ACC112 (cell line): Measurements from ENCODE around the gene SRBD1.
A peak's percentile ranks its signal among the peaks of the same experiment; 100 is the strongest.

Experiments
- H2AFZ ChIP-seq: fragments of 200-600 bp; sonication (generic); one replicate; pipeline ENCODE4 v1.6.0; 2017; ENCODE audit warnings: antibody characterized with exemption, low read length; ENCODE audit not compliant: unreplicated experiment
- H3K27ac ChIP-seq: fragments of 200-600 bp; sonication (generic); 2 replicates; pipeline ENCODE4 v1.5.1; 2014; ENCODE audit warnings: low read depth, mild to moderate bottlenecking, antibody characterized with exemption, low read length, moderate library complexity
- H3K27me3 ChIP-seq: fragments of 200-600 bp; sonication (generic); 2 replicates; pipeline ENCODE4 v1.6.1; 2014; ENCODE audit warnings: mild to moderate bottlenecking, antibody characterized with exemption, low read length, moderate library complexity, mixed read lengths; ENCODE audit not compliant: insufficient read depth
- H3K36me3 ChIP-seq: fragments of 200-600 bp; sonication (generic); 2 replicates; pipeline ENCODE4 v1.6.1; 2016; ENCODE audit warnings: mild to moderate bottlenecking, antibody characterized with exemption, low read length, moderate library complexity, mixed read lengths; ENCODE audit not compliant: insufficient read depth
- H3K4me1 ChIP-seq: fragments of 200-600 bp; sonication (generic); one replicate; pipeline ENCODE4 v1.6.1; 2016; ENCODE audit warnings: low read length, mixed read lengths; ENCODE audit not compliant: insufficient read depth, unreplicated experiment, control insufficient read depth
- H3K4me3 ChIP-seq: fragments of 200-600 bp; sonication (generic); 2 replicates; pipeline ENCODE4 v1.5.1; 2014; ENCODE audit warnings: mild to moderate bottlenecking, low read depth, low read length
- H3K79me2 ChIP-seq: fragments of 200-600 bp; sonication (generic); one replicate; pipeline ENCODE4 v1.6.0; 2016; ENCODE audit warnings: low read length; ENCODE audit not compliant: control insufficient read depth, unreplicated experiment, insufficient read depth

The SRBD1 gene

GRCh38 chr2:45379399-45380087, 231.5 kb downstream of the SRBD1 start:
- H3K79me2 ChIP-seq = no peaks in the 10 kb centered on the region
- no peaks in the 10 kb centered on the region for H3K36me3 ChIP-seq
- H3K4me1 ChIP-seq = peaks cover 26% of the 10 kb centered on the region
- H3K4me3 ChIP-seq = no peak overlapping the region
- no peak overlapping the region for H2AFZ ChIP-seq
- H3K27ac ChIP-seq = no peak overlapping the region
- H3K27me3 ChIP-seq = no peaks in the 10 kb centered on the region

DNA sequence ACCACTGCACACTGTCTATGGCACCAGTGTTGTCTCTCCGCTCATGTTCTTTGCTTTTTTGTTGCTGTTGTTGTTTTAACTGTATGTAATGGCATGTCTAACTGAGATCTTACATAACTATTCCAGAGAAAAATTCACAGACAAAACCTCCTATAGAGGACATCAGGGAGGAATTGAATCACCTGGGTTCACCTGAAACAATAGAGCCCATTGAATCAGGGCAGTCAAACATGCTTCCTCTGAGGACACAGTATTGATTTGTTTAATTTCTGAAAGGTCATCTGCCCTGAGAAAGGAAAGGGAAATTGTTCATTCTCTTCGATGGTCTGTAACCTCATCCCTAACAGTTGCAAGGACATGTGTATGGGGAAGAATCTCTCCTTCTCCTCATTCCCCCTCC, 237.5 kb downstream of the SRBD1 start:
- Histone ChIP-seq H3K27me3 (no peaks in the 10 kb centered on the region), H3K36me3 (no peaks in the 10 kb centered on the region), H3K4me1 (no peaks in the 10 kb centered on the region), H3K79me2 (no peaks in the 10 kb centered on the region), H3K4me3 (no peak overlapping the region), H3K27ac (no peak overlapping the region), H2AFZ (no peak overlapping the region)

GRCh38 chr2:45370369-45370768, 240.7 kb downstream of the SRBD1 start:
- Histone ChIP-seq H3K79me2 (no peaks in the 10 kb centered on the region), H3K27me3 (no peaks in the 10 kb centered on the region), H2AFZ (peak overlapping the region; percentile 36), H3K27ac (no peak overlapping the region), H3K4me3 (no peak overlapping the region), H3K36me3 (no peaks in the 10 kb centered on the region), H3K4me1 (no peaks in the 10 kb centered on the region)

GRCh38 chr2:45368792-45369191, 242.3 kb downstream of the SRBD1 start:
- Histone ChIP-seq H3K4me3 (no peak overlapping the region), H2AFZ (no peak overlapping the region), H3K27me3 (no peaks in the 10 kb centered on the region), H3K36me3 (no peaks in the 10 kb centered on the region), H3K27ac (no peak overlapping the region), H3K79me2 (no peaks in the 10 kb centered on the region), H3K4me1 (no peaks in the 10 kb centered on the region)

GRCh38 chr2:45361666-45362065, 249.4 kb downstream of the SRBD1 start:
- no peaks in the 10 kb centered on the region for H3K36me3 ChIP-seq
- no peak overlapping the region for H2AFZ ChIP-seq
- H3K27ac ChIP-seq = no peak overlapping the region
- no peaks in the 10 kb centered on the region for H3K4me1 ChIP-seq
- no peak overlapping the region for H3K4me3 ChIP-seq
- no peaks in the 10 kb centered on the region for H3K27me3 ChIP-seq
- H3K79me2 ChIP-seq = no peaks in the 10 kb centered on the region

DNA sequence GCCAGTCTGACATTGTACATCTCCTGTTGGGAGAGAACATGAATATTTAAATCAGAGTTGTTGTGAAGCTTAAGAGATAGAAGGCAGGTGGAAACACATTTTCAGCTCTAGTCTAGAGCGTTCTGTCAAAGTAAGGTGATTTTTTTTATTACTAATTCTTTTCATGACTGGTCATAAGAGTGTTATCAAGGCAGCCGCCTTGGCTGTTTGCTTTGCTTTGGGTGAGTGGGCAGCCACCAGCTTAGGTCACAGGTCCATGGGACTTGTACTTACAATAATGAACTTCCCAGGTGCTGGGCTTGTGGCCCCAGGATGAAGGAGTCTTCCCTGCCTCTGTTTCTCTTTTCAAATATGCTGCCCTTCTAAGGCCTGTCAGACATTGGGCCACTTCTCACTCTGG, 256.3 kb downstream of the SRBD1 start:
- Histone ChIP-seq H3K27ac (peak overlapping the region; percentile 96), H3K4me1 (peaks cover 30% of the 10 kb centered on the region), H3K27me3 (no peaks in the 10 kb centered on the region), H2AFZ (no peak overlapping the region), H3K79me2 (no peaks in the 10 kb centered on the region), H3K4me3 (no peak overlapping the region), H3K36me3 (no peaks in the 10 kb centered on the region)

GRCh38 chr2:45353879-45354278, 257.2 kb downstream of the SRBD1 start:
- H3K79me2 ChIP-seq = no peaks in the 10 kb centered on the region
- no peaks in the 10 kb centered on the region for H3K27me3 ChIP-seq
- peaks cover 30% of the 10 kb centered on the region for H3K4me1 ChIP-seq
- peak overlapping the region; percentile 96 for H3K27ac ChIP-seq
- peak overlapping the region; percentile 29; the same call in 1 of the 2 replicates for H3K4me3 ChIP-seq
- H3K36me3 ChIP-seq = no peaks in the 10 kb centered on the region
- peak overlapping the region; percentile 43 for H2AFZ ChIP-seq

DNA sequence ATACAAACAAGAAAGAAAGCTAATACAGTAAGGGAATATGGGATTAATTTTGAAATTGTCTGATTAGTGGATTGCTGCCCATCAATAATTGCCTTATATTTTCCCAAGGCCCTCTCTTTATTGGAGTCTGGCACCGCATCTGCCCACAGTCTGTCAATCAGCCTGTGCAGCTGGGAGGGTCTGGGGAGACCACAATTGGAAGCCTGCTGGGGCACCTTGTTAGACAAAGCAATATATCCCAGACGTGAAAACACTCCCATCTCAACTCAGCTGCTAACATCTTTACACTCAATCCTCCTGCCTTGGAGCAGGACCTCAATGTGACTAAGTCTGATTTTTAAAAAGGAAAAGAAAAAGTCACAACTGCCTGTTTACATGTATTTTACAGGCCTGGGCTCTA, 258.6 kb downstream of the SRBD1 start:
- Histone ChIP-seq H3K27ac (peak overlapping the region; percentile 96), H3K36me3 (no peaks in the 10 kb centered on the region), H3K79me2 (no peaks in the 10 kb centered on the region), H3K27me3 (no peaks in the 10 kb centered on the region), H2AFZ (no peak overlapping the region), H3K4me1 (peaks cover 30% of the 10 kb centered on the region), H3K4me3 (no peak overlapping the region)

- no peak overlapping the region for H3K4me3 ChIP-seq
- H3K27me3 ChIP-seq = no peaks in the 10 kb centered on the region
- H2AFZ ChIP-seq = no peak overlapping the region
- no peaks in the 10 kb centered on the region for H3K79me2 ChIP-seq
- H3K4me1 ChIP-seq = peaks cover 6% of the 10 kb centered on the region
- no peaks in the 10 kb centered on the region for H3K36me3 ChIP-seq
- no peak overlapping the region for H3K27ac ChIP-seq
Observed at GRCh38 chr2:45345331-45346234, 265.5 kb downstream of the SRBD1 start.

GRCh38 chr2:45344502-45344901, 266.6 kb downstream of the SRBD1 start:
- Histone ChIP-seq H3K79me2 (no peaks in the 10 kb centered on the region), H3K36me3 (no peaks in the 10 kb centered on the region), H3K27ac (no peak overlapping the region), H3K4me1 (peaks cover 6% of the 10 kb centered on the region), H3K27me3 (no peaks in the 10 kb centered on the region), H3K4me3 (no peak overlapping the region), H2AFZ (no peak overlapping the region)

DNA sequence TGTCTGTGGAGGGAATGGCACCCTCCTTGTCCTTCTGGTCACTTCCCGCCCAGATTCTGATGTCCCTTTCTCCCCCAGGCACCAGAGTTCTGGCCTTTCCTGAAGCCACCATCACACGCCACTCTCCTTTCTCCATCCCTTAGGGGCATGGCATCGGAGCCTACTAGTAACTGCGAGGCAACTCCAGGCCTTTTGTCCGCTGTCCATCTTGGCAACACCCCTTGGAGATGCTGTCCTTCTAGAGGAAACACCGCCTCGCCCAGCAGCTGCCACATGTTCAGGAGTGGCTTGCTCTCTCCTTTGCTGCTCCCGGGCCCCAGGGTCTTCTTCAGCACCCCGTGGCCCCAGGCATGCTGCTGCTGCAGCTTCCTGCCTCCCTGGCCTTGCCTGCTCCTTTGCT, 267.0 kb downstream of the SRBD1 start:
- H3K4me1 ChIP-seq = peaks cover 6% of the 10 kb centered on the region
- H3K27ac ChIP-seq = no peak overlapping the region
- no peak overlapping the region for H3K4me3 ChIP-seq

More for the DNA sequence above, 267.0 kb downstream of the SRBD1 start:
- Histone ChIP-seq H3K36me3 (no peaks in the 10 kb centered on the region), H3K79me2 (no peaks in the 10 kb centered on the region), H2AFZ (no peak overlapping the region), H3K27me3 (no peaks in the 10 kb centered on the region)
